ELR (cell line): ENCODE measurements around the gene PLPP3.

Experiments
- DNase-seq: peaks from one replicate; pipeline ENCODE4 v3.0.0-alpha.2; 2015; ENCODE audit warnings: low read depth

PLPP3 gene

DNA sequence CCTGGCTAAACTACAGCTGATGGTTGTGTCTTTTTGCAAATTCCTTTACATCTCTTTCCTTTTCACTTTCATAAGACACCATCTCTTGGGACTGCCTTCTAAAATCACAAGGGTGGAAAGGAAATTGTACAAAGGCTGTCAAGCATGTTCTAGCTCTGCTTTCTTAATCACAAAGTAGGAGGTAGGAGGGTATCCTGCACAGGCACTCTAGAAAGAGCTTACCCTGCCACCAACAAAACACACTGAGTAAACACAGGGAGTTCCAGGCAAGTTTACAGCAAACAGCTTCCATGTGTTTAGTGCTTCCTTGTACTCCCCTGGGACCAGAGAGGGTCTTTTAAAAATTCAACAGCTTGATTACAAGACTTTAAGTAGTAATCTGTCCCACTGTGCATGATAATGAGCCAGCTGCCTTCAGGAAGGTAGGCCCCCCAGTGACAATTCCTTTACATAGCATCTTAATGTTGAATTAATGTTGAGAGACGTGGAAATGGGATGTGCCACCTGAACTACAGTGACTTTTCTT, 2.4 kb downstream of the PLPP3 start:
- DNase-seq: peak; percentile 58

DNA sequence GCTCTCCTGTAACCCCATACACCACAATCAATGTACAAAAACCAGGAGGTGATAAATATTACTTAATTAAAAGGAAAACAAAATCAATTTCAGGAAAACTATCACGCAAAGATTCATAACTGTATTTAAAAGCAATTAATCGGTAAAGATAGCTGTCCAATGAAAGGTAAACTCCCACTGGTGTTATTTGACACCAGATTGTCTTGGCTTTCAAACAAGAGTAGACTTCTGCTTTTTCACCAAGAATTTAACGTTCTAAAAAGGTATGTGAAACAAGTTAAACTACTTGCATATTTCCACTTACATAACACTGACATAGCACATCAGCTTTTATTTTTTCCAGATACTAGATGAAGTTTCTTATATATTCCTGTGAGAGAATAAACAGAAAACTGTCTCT, 3.5 kb downstream of the PLPP3 start:
- DNase-seq: no peak

DNA sequence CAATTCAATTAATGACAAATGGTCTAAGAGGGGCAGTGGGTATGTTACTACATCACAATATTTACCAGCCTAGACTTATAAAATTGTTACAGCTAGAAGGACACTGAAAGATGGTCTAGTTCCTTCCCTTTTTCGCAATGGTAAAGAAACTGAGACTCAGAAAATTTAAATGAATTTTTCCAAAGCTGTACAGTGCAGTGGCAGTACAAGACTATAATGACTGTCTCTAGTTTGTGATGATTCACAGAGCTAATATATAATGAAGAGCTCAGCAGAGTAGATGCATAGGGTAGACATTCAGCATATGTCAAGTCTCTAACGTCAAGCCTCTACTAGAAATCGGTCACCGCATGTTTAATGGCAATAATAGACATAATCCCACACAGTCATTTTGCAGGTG, 4.6 kb downstream of the PLPP3 start:
- DNase-seq: no peak

DNA sequence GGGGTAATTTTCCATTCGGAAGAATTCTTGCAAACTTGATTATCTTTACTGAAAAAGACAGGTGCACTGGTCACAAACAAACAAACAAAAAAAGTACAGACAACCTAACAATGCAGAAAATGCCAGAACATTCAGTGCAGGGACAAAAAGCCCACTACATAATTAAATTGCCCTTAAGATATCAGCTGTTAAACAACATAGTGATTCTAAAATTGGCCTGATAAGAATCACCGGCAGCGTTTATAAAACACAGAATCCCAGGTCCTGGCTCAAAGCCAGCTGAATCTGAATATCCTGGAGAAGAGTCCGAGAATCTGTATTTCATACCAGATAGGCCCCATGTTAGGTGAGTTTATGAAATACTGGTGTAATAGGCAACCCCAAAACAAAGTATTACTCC, 6.1 kb downstream of the PLPP3 start:
- no peak for DNase-seq

DNA sequence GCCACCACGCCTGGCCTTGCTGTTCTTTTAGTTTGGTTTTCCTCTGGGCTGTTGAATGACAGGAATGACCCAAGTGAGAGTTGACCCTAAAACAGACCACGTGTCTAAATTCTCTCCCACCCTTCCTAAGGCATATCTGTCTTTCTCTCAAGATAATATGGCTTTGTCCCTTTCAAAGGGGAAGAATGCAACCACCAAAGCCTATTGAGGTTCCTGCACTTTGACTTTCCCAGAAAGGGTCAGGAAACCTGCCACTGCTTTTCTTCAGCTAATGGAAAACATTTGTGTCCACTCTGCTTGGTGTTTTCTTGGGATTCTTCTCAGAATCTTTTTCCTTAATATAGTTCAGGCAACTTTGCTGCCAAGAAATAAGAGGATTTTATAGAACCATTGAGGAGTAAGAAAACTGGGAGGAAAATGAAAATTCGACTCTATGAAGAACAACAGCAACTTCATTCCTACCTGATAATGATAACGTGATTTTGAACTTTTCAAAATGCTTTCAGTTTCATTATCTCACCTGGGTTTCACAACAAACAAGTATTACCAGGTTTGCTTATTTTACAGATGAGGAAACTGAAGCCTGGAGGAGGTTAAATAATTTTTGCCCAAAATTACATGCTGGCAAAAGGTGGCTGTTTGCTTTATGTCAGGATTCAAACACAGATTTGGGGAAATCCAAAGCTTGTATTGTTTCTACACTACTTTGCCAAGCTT, 6.9 kb downstream of the PLPP3 start:
- DNase-seq: no peak

DNA sequence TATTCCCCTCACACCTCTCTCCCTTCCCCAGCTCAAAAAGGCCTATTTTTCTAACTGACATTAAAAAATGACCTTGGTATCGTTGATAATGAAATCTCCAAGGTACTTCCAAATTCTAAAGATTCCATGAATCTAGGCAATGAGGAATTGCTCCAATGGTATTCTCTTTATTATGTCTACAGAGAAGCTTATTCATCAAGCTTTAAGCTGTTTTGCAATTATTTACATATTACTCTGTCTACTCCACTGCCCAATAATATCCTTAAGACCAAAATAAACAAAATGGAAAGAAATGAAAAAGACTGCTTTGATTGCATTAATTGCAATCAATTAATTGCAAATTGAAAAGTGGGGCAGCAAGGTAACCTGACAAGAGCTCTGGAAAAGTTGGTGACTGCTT, 7.9 kb downstream of the PLPP3 start:
- no peak for DNase-seq

DNA sequence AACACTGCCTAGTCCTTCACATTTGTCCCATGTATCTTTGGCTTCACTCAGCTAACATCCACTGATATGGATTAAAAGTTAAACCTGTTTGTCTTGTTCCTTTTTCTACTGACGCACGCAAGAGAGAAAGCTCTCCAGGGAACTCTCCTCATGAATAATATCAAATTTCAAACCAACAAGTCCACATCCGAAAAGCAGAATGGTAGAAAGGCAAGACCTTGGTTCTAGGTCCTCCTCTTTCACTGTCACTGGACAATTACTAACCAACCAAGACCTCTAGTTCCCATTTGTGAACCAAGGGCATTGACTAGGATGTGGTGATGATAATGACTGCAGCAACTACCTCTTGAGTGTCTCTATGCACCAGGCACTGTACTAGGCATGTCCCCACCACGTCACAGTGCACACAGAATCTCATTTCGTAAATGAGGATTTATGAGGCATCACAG, 8.4 kb downstream of the PLPP3 start:
- DNase-seq: no peak

DNA sequence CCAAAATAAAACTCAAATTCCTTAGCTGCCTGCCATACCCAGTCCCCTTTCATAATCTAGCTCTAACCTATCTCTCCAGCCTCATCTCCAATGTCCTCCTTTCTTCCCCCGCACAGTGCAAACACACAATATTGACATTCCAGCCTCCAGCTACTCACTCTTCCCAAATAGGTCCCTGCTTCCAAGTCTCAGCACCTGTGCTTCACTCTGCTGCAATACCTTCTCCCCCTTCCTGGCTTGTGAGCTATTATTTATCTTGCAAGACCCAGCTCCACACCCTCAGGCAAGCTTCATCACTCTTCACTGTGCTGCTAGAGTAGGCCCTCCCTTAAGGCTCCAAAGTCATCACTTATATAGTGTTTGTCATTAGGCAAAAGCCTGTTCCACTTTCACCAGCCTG, 9.7 kb downstream of the PLPP3 start:
- no peak for DNase-seq

DNA sequence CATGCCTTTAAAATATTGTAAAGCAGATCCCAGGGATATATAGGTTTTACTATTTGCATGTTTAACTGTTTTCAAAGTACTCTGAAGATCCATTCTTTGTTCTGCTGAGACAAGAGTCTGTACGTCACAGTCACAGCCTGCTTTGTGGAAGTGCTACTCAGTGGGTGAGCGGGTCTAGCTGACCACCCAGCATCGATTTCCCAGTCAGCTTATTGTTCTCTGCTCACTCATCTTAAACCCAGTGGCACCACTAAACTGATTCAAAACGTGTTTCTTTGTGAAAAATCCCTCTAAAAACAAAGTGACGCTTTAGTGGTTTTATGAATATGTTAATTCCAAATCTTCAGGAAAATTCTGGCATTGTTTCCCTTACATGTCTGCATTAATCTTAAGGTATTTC, 12.4 kb downstream of the PLPP3 start:
- DNase-seq: no peak

DNA sequence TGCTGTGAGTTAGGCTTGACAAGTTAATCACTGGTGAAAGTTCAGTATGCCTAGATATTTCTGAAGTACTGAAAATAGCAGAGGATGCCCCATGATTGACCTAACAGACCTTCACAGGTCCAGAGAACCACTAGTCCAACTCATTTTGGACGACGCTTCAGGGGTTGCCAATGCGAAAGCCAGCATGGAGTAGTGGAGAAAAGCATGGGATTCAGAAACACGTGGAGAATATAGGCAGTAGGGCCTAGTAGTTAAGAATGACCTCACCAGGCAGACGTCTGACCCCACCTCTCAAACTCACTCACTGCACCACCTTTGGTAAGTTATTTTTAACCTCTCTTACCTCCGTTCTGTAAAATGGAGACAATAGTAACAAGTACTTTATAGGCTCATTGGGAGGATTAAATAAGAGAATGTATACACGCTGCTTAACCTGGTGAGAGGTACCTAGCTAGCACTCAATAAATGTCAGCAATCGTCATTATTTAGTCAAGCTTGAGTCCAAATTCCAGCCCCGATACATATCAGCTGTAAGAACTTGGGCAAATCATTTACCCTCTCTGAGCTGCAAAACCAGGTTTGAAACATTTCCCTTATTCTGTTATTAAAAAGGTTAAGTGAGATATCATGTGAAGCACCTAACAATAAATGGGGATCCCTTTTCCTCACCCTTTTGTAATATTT, 13.2 kb downstream of the PLPP3 start:
- DNase-seq: no peak

DNA sequence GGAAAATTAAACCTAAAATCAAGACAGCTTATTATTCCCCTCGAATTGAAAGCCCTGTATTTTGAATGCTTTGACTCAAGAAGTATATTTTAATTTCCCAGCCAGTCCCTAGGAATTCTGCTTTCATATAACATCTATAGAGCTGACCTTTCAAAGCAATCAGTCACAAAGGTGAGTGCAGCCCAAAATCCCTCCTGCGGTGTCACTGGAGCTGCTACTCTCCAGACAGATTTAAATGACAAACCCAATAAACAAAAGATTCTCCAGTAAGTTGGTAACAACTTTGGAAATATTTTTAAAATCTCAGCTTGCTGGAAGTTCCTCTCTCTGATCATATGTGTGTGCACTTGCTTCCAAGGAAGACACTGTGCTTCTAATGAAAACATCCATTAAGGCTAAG, 14.7 kb downstream of the PLPP3 start:
- DNase-seq: no peak

DNA sequence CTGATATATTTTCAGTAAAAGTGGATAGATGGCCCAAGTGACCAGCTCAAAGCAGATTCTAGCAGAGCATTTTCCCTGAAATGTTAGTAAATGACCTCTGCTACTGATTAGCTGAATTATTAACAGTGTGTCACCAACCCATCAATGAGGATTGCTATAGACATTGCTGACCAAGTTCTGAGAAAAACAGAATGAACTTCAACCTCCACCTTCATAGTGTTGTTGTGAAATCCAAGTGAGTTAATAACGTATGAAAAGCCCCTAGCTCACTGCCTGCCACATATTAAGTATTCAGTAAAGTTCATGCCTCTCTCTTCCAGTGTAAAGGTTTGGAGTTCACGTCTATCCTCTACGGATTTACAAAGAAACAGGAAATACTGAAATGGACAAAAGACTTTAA, 15.8 kb downstream of the PLPP3 start:
- no peak for DNase-seq

DNA sequence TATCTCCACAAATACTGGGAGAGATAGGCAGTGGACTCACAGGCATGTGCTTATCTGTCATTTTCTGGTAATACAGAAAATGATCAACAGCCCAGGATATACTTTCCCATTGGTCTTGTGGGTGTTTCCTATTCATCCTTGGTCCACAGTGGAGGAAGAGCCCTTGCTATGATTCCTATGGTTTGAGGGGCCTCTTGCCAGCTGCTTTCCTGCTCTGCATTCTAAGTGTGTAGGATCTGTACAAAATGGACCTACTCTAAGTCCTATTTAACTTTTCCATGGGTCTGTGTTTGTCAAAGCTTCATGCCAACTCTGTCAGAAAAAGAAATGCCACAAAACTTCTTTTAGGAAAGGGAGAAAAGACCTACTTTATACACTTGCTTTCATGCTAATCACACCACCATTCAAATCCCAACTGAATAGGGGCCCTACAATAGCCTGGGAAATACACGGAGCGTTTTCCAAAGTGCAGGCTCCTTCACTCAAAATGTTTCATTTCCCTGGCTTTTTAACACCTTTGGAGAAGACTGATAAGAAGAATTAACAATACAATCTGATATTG, 16.4 kb downstream of the PLPP3 start:
- DNase-seq: no peak

DNA sequence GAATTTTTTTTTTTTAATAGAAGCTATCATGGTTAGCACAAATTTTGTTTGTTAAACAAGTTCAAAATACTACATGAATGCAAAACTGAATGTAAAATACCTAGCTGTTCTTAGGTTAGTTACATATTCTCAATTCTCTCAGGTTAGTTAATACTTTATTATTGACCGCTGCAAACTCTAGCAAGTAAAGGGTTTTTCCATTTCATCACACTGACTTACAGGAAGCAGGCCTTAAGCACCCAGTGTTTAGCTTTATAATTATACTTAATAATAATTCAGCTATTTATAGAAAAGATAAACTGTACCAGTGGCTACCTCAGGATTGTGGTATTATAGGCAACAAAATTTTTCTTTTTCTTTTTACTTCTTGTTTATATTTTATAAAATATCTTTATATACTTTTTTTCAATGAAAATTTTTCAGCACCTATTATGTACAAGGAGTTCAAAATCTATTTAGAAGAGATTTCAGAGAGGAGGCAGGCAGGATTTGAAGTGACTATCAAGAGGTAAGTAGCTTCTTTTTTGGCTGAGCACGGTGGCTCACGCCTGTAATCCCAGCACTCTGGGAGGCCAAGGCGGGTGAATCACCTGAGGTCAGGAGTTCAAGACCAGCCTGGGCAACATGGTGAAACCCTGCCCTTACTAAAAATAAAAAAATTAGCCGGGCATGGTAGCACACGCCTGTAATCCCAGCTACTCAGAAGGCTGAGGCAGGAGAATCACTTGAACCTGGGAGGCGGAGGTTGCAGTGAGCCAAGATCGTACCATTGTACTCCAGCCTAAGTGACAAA, 17.9 kb downstream of the PLPP3 start:
- no peak for DNase-seq

DNA sequence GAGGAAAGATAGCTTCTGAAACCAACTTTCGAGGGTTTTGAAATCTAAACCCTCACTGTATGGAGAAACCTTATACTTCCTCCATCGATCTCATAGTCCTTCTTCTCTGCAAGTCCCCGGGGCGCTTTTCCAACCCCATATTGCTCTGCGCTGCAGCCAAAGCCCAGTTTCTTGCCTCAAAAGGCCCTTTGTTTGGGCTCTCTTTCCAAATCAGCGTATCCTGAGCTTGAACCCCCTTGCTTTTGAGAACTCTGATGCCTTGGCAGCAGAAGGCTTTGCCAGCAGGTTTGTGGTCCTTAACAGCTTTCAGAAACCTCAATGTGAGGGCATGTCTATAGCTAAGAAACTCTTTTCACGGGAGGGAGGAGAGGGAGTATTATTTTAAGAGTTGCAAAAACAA, 21.6 kb downstream of the PLPP3 start:
- no peak for DNase-seq

DNA sequence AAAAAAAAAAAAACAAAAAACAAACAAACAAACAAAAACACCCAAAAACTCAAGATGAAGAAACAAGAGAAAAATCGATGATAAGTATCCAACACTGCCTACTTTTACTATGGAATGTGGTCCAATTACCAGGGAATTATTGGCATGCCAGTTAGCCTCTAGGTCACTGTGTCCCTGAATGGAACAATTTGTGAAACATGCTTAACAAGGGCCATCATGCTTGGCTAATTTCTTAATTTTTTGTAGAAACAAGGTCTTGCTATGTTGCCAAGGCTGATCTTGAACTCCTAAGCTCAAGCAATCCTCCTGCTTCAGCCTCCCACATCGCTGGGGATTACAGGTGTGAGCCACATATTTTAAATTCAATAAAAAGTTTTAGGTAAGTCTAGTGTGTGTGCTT, 23.9 kb downstream of the PLPP3 start:
- no peak for DNase-seq

DNA sequence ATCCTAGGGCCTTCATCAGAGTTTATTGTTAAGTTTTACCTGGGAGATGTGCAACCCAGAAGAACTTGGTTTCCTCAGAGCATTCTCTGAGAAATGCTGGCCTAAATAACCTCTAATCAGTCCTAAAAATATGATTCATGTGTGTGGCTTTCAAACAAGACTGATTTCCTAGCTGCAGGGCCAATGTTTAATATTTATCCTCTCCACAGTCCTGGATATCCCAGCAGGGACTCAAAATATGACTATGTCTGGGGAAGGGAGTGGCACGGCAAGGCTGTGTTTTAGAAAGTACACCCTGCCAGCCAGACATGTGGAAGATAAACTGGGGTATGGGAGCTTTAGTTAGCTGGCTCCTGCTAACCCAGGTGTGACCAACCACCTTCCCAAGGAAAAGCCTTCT, 26.3 kb downstream of the PLPP3 start:
- no peak for DNase-seq

DNA sequence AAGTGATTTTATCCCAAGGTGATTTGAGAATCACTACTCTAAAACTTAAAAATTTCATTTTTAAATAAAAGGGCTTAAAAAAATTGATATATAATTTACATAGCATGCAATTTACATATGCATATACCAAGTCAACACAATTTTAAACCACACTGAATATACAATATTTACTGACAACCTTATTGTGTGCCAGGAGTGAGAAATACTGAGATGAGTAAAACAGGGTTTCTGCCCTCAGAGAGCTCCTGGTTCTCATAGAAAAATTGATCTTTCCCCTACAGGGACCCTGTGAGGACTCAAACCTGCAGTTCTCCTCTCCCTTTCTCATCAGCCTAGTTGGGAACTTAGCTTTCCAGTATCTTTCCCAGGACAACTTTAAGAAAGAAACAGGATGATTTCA, 27.0 kb downstream of the PLPP3 start:
- no peak for DNase-seq

DNA sequence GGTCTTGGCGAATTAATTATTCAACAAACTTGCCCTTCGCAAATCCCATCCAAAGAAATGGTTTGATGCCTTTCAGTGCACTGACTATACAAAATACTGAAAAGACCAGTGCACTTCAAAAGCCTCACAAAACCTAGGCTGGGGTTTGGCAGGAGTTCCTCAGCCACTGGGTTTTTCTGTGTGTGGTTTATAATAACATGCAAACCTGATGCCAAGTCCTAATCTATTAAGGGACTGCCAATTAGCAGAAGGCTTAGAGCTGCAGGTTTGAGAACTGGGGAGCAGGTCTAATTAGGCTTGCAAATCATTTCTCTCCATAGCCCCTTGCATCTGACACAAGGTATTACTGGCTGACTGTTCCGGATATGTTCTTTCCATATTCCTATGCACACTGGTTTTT, 27.7 kb downstream of the PLPP3 start:
- DNase-seq: no peak

DNA sequence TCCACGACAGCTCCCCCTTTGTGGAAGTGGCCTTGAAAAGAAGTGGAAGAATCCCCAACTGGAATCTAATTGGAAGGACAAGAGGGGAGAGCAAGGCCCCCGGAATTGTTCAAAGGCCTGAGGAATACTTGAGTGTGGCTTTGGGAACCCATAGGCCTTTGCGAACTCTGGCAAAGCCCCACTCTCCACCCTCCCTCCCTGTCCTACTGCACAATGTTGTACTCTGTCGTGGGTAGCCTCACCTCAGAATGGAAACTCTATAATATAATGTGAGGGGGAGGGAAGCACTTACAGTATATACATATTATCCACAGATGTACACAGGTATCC, 28.5 kb downstream of the PLPP3 start:
- no peak for DNase-seq

DNA sequence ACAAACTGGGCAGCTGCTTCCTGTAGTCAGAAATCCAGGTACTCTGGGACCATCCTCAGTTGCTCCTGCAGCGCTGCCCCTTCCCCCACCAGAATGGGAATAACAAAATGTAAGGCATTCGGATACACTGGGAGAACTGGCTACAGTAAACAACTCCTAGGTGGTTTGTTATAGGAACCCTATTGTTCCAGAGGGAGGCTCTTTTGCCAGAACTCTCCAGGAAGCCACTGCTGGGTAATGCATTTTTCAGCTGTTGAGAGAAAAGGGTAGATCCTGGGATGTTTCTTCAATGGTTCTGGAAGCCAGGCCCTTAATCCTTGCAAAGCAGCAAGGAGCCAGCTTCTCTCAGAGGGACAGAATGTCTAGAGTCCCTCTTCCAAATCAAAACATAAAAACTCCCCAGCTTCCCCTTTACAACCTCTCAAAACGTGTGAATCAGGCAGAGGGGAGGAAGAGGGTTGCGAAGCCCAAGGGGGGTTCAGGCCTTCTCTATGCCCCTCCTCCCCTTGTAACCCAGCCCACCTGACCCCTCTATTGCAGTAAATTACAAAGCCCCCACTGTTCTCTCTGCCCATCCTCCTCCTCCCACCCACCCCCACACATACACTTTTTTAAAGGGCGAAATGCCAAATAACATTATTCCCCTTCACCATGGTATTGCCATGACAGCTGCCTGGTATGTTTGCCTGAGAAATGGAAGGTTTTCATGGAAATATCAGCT, 29.1 kb downstream of the PLPP3 start:
- no peak for DNase-seq

DNA sequence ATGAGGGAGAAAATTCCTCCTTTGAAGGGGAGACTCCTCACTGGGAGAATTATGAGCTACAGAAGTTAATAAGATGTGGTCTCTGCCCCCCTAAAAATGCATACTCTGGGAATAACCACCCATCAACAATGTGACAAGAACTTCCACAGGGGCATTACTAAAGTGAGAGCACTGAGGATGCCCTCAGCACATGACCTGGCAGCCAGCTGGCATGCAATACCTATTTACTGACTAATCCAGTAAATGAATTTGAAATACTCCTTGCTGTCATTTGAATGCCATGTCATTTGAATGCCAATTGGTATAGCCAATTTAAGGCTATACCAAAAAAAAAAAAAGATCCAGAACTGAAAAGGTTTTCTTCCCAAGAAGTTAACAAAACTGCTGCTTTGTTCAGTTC, 30.8 kb downstream of the PLPP3 start:
- DNase-seq: no peak
